ENCODE measurements around the gene STARD13.

STARD13 gene

GRCh38 chr13:33277037-33277740 lies 8.4 kb downstream of the STARD13 start:
- no peak overlapping the region for H3K4me3 ChIP-seq
- no peaks in the 10 kb centered on the region for H3K27me3 ChIP-seq (ENCODE audit: low read depth)
- no peak for DNase-seq (ENCODE audit: low spot score in 2 of 2)
- H3K4me1 ChIP-seq, result no peaks in the 10 kb centered on the region
- no peaks in the 10 kb centered on the region for H3K36me3 ChIP-seq (replicated peaks)
- in situ Hi-C loops (cut with MboI; ENCODE audit: low sequenced_read_pairs), result no loop called here
- H3K9me3 ChIP-seq, result no peaks in the 10 kb centered on the region

GRCh38 chr13:33276570-33276969 lies 9.0 kb downstream of the STARD13 start:
- in situ Hi-C loops (cut with MboI; ENCODE audit: low sequenced_read_pairs), result no loop called here
- no peaks in the 10 kb centered on the region for H3K27me3 ChIP-seq (ENCODE audit: low read depth)
- no peak for DNase-seq (ENCODE audit: low spot score in 2 of 2)
- no peaks in the 10 kb centered on the region for H3K36me3 ChIP-seq (replicated peaks)
- no peak overlapping the region for H3K4me3 ChIP-seq
- no peaks in the 10 kb centered on the region for H3K9me3 ChIP-seq
- no peaks in the 10 kb centered on the region for H3K4me1 ChIP-seq

- no peaks in the 10 kb centered on the region for H3K27me3 ChIP-seq (ENCODE audit: low read depth)
- H3K4me3 ChIP-seq, result no peak overlapping the region
- no peak for DNase-seq (ENCODE audit: low spot score in 2 of 2)
- H3K9me3 ChIP-seq, result no peaks in the 10 kb centered on the region
- no peaks in the 10 kb centered on the region for H3K4me1 ChIP-seq
- in situ Hi-C loops (cut with MboI; ENCODE audit: low sequenced_read_pairs), result no loop called here
- H3K36me3 ChIP-seq (replicated peaks), result no peaks in the 10 kb centered on the region
These were observed 9.6 kb downstream of the STARD13 start for GRCh38 chr13:33275916-33276315.

- no peaks in the 10 kb centered on the region for H3K9me3 ChIP-seq
- no peak overlapping the region for H3K4me3 ChIP-seq
- in situ Hi-C loops (cut with MboI; ENCODE audit: low sequenced_read_pairs), result no loop called here
- no peaks in the 10 kb centered on the region for H3K27me3 ChIP-seq (ENCODE audit: low read depth)
- no peaks in the 10 kb centered on the region for H3K36me3 ChIP-seq (replicated peaks)
- no peaks in the 10 kb centered on the region for H3K4me1 ChIP-seq
- DNase-seq (ENCODE audit: low spot score in 2 of 2), result no peak
These were observed 11.3 kb downstream of the STARD13 start for GRCh38 chr13:33274264-33274663.

DNA sequence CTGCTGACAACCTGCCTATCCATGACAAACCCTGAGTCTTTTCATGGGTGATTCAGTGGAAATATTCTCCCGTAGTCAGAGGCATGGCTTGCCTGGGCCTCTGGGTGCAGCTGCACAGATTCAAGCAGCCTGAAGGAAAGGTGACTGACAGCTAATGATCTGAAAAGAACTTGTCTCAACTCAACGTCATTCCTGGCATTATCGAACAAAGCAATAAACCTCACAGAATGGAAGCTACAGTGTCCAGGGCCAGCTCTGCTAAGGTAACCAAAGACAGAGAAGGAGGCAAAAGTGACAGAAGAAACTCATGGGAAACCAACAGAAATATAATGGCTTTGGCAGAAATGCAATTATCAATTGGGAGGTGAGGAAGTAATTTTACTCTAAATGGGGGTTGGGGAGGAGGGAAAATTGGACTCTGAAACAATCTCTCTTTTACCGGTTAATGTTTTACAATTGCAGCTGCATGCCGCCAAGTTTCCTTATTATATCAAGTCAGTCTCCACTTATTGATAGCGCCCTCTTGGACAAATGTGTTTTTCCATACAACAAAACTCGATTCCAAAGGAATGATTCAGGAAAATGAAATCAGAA lies 12.9 kb downstream of the STARD13 start:
- H3K4me3 ChIP-seq, result no peak overlapping the region
- no peak for DNase-seq (ENCODE audit: low spot score in 2 of 2)
- H3K27me3 ChIP-seq (ENCODE audit: low read depth), result no peaks in the 10 kb centered on the region
- in situ Hi-C loops (cut with MboI; ENCODE audit: low sequenced_read_pairs), result no loop called here
- H3K9me3 ChIP-seq, result no peaks in the 10 kb centered on the region
- H3K4me1 ChIP-seq, result no peaks in the 10 kb centered on the region
- no peaks in the 10 kb centered on the region for H3K36me3 ChIP-seq (replicated peaks)

DNA sequence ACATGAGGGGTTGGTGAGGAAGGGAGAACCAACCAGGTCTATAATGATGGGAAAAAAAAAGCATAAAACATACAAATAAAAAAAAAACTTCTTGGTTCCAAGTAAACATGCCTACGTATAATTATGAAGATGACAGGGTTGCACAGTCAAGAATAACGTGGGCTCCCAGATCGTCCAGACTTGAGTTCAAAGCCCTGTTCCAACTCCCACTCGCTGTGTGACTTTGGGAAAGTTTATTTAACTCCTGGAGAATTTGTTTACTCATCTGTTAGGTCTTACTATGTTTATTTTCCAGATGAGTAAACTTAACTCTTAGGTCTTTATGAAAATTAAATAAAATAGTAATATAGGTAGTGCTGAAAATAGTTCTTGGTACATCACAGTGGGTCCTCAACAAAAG lies 13.8 kb downstream of the STARD13 start:
- DNase-seq (ENCODE audit: low spot score in 2 of 2), result no peak
- Histone ChIP-seq H3K9me3 (no peaks in the 10 kb centered on the region), H3K4me1 (no peaks in the 10 kb centered on the region), H3K27me3 (ENCODE audit: low read depth) (no peaks in the 10 kb centered on the region), H3K4me3 (no peak overlapping the region), H3K36me3 (replicated peaks) (no peaks in the 10 kb centered on the region)
- in situ Hi-C loops (cut with MboI; ENCODE audit: low sequenced_read_pairs), result no loop called here

- no peaks in the 10 kb centered on the region for H3K36me3 ChIP-seq (replicated peaks)
- no peak for DNase-seq (ENCODE audit: low spot score in 2 of 2)
- no peak overlapping the region for H3K4me3 ChIP-seq
- H3K9me3 ChIP-seq, result no peaks in the 10 kb centered on the region
- no peaks in the 10 kb centered on the region for H3K27me3 ChIP-seq (ENCODE audit: low read depth)
- H3K4me1 ChIP-seq, result no peaks in the 10 kb centered on the region
- in situ Hi-C loops (cut with MboI; ENCODE audit: low sequenced_read_pairs), result no loop called here
These were observed 14.5 kb downstream of the STARD13 start for GRCh38 chr13:33270895-33271538.

DNA sequence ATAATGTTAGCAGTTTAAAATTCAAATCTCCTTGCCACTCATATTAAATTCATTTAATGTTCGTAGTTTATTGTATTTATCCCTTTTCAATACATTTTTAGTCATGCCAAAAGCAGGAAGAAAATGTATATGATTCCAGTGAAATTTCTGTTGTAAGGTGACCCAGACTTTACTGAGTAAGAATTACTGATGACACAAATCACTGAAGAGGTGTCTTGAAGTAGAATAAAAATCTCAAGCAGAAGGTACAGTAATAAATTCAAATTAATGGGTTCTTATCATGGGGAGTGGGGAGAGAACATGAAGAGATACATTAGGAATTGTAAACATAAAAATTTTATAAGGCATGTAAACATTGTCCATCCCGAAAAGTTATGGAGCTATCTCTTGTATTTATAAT lies 19.9 kb downstream of the STARD13 start:
- H3K9me3 ChIP-seq, result no peaks in the 10 kb centered on the region
- H3K4me1 ChIP-seq, result peaks cover 4% of the 10 kb centered on the region
- no peak overlapping the region for H3K4me3 ChIP-seq
- H3K36me3 ChIP-seq (replicated peaks), result no peaks in the 10 kb centered on the region
- no peak for DNase-seq (ENCODE audit: low spot score in 2 of 2)
- no peaks in the 10 kb centered on the region for H3K27me3 ChIP-seq (ENCODE audit: low read depth)
- in situ Hi-C loops (cut with MboI; ENCODE audit: low sequenced_read_pairs), result no loop called here

- H3K4me1 ChIP-seq, result peaks cover 4% of the 10 kb centered on the region
- in situ Hi-C loops (cut with MboI; ENCODE audit: low sequenced_read_pairs), result no loop called here
- DNase-seq (ENCODE audit: low spot score in 2 of 2), result no peak
These were observed 20.4 kb downstream of the STARD13 start for GRCh38 chr13:33265133-33265532.

DNA sequence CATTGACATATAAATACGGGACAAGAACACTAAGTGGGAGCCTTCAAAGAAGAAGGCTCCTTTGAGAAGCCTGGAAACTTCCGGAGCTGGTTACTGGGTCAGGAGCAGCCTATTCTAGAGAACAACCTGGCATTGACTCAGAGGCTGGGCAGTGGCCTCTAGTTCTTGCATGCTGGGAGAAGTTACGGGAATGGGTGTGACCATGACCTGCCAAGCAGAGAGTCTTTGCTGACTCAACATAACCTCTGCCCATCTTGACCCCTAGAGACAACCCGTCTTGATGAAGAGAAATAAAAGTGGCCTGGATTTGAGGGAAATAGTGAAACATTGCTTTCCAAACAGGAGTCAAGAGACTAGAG lies 21.0 kb downstream of the STARD13 start:
- Histone ChIP-seq H3K4me1 (peaks cover 4% of the 10 kb centered on the region), H3K36me3 (replicated peaks) (no peaks in the 10 kb centered on the region), H3K9me3 (no peaks in the 10 kb centered on the region), H3K4me3 (no peak overlapping the region), H3K27me3 (ENCODE audit: low read depth) (no peaks in the 10 kb centered on the region)
- in situ Hi-C loops (cut with MboI; ENCODE audit: low sequenced_read_pairs), result no loop called here
- DNase-seq (ENCODE audit: low spot score in 2 of 2), result no peak

More at GRCh38 chr13:33265133-33265532, 20.4 kb downstream of the STARD13 start:
- Histone ChIP-seq H3K27me3 (ENCODE audit: low read depth) (no peaks in the 10 kb centered on the region), H3K9me3 (no peaks in the 10 kb centered on the region), H3K4me3 (no peak overlapping the region), H3K36me3 (replicated peaks) (no peaks in the 10 kb centered on the region)

DNA sequence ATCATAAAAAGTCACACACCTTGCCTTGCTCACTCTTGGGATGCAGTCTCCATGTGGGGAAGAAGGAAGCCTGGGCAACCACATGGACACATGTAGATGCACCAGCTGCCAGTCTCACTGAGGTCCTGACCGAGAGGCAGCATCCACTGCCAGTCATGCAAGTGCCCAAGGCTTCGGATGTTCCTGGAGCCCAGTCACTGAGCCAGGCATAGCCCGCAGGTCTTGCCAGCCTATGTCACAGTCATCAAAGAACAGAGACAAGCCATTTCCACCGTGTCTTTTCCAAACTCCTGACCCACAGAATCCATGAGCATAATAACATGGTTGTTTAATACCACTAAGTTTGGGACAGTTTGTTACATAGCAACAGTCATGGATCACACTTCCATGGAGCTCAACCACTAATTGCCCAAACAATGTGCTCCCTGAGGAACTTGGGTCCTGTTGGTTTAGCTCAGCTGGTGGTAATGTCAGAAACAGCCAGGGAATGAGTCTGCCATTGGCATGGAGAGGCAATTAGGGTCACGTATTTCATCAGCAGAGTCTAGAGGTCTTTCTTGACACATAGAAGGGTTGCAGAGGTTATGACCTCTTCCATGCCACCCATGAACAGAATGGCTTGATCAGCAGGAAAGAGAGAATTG lies 21.5 kb downstream of the STARD13 start:
- Histone ChIP-seq H3K27me3 (ENCODE audit: low read depth) (no peaks in the 10 kb centered on the region), H3K9me3 (no peaks in the 10 kb centered on the region), H3K36me3 (replicated peaks) (no peaks in the 10 kb centered on the region), H3K4me3 (no peak overlapping the region), H3K4me1 (peaks cover 4% of the 10 kb centered on the region)
- DNase-seq (ENCODE audit: low spot score in 2 of 2), result no peak
- in situ Hi-C loops (cut with MboI; ENCODE audit: low sequenced_read_pairs), result no loop called here

DNA sequence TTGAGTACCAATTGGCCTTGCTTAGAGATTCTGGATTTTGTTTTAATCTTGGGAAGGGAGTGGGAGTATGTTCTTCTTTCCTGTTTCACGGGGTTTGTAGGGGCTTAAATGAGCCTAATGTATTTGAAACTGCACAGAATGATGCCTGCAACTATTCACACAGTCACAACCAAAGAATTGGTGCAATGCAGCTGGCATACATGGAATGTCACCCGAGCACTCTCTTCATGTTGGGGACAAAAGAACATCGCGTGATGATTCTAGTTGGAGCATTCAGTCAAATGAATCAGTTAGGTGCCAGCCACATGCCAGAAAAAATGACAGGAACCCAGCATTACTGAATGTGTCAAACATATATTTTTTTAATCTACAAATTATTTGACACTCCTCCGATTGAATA lies 22.1 kb downstream of the STARD13 start:
- H3K36me3 ChIP-seq (replicated peaks), result no peaks in the 10 kb centered on the region
- H3K4me1 ChIP-seq, result peaks cover 6% of the 10 kb centered on the region
- H3K4me3 ChIP-seq, result no peak overlapping the region
- no peak for DNase-seq (ENCODE audit: low spot score in 2 of 2)
- in situ Hi-C loops (cut with MboI; ENCODE audit: low sequenced_read_pairs), result no loop called here
- no peaks in the 10 kb centered on the region for H3K27me3 ChIP-seq (ENCODE audit: low read depth)
- no peaks in the 10 kb centered on the region for H3K9me3 ChIP-seq

DNA sequence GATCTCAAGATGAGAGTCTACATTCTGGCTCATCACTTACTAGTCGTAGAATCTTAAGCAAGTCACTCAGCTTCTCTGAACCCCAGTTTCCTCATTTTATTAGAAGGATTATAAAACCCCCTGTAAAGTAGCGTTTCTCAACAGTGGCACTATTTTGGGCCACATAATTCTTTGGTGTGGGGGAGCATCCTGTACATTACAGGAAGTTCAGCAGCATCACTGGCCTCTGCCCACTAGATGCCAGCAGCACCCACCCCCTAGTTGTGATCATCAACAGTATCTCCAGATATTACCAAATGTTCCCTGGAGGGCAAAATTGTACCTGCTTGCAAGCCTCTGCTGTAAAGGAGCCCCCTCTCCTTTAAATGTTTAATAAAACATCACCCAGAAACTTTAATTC lies 22.6 kb downstream of the STARD13 start:
- H3K27me3 ChIP-seq (ENCODE audit: low read depth), result no peaks in the 10 kb centered on the region
- in situ Hi-C loops (cut with MboI; ENCODE audit: low sequenced_read_pairs), result no loop called here
- no peak overlapping the region for H3K4me3 ChIP-seq
- peaks cover 8% of the 10 kb centered on the region for H3K4me1 ChIP-seq
- no peak for DNase-seq (ENCODE audit: low spot score in 2 of 2)
- no peaks in the 10 kb centered on the region for H3K36me3 ChIP-seq (replicated peaks)
- H3K9me3 ChIP-seq, result no peaks in the 10 kb centered on the region

DNA sequence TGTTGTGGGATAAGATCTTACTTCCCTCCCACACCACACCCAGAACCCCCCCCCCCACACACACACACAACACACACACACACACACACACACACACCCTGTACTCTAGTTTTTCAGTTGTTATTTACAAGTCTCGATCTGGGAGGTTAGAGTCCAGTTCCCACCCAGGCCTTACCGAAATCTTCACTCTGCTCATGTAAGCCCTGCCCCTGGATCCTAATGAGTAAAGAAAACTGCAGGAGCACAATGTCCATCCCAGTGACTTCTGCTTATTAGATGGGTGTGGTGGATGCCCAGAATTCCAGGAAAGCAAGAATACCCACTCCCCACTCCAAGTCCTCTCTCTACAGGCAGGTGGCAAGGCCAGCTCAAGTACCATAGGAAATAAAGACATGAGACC lies 23.0 kb downstream of the STARD13 start:
- H3K27me3 ChIP-seq (ENCODE audit: low read depth), result no peaks in the 10 kb centered on the region
- in situ Hi-C loops (cut with MboI; ENCODE audit: low sequenced_read_pairs), result no loop called here
- H3K9me3 ChIP-seq, result no peaks in the 10 kb centered on the region
- DNase-seq (ENCODE audit: low spot score in 2 of 2), result no peak
- H3K36me3 ChIP-seq (replicated peaks), result no peaks in the 10 kb centered on the region
- H3K4me1 ChIP-seq, result peaks cover 10% of the 10 kb centered on the region
- no peak overlapping the region for H3K4me3 ChIP-seq
